Neural cell (in vitro differentiated cells): ENCODE measurements around the gene MLLT3. TPM values are rescaled to one million over a fixed set of nuclear protein-coding genes. Genes with fewer than 3 reads are reported as not detected.

Experiments
- H2AFZ ChIP-seq: fragments of 200-600, 300-800 bp; sonication (generic), shearing (Covaris generic); 2 replicates; pipeline ENCODE4 v1.6.0; 2014; ENCODE audit warnings: low read depth, mild to moderate bottlenecking, antibody characterized with exemption, low read length, moderate library complexity
- H3F3A ChIP-seq: fragments of 200-600 bp; shearing (Covaris generic); 2 replicates; pipeline ENCODE4 v1.6.1; 2016; ENCODE audit warnings: mild to moderate bottlenecking, moderate library complexity, mixed read lengths, antibody characterized with exemption, low read length; ENCODE audit not compliant: insufficient read depth, poor library complexity, severe bottlenecking
- H3K27ac ChIP-seq: fragments of 200-600, 300-800 bp; sonication (generic), shearing (Covaris generic); 2 replicates; pipeline ENCODE4 v1.5.1; 2014; ENCODE audit warnings: mild to moderate bottlenecking, low read length, moderate library complexity
- H3K27me3 ChIP-seq: fragments of 300-800, 200-600 bp; sonication (generic), shearing (Covaris generic); 2 replicates; pipeline ENCODE4 v1.6.0; 2014; ENCODE audit warnings: mild to moderate bottlenecking, low read depth, low read length, moderate library complexity; ENCODE audit not compliant: insufficient read depth
- H3K36me3 ChIP-seq: fragments of 300-800, 200-600 bp; sonication (generic), shearing (Covaris generic); 2 replicates; pipeline ENCODE4 v1.5.1; 2014; ENCODE audit warnings: mild to moderate bottlenecking, antibody characterized with exemption, low read length, moderate library complexity; ENCODE audit not compliant: insufficient read depth
- H3K4me2 ChIP-seq: fragments of 300-800, 200-600 bp; sonication (generic), shearing (Covaris generic); 2 replicates; pipeline ENCODE4 v1.6.0; 2014; ENCODE audit warnings: mild to moderate bottlenecking, low read length
- H3K4me3 ChIP-seq: fragments of 300-800, 200-600 bp; sonication (generic), shearing (Covaris generic); 2 replicates; pipeline ENCODE4 v1.5.1; 2014; ENCODE audit warnings: mild to moderate bottlenecking, low read length, moderate library complexity
- H3K79me2 ChIP-seq: fragments of 200-600 bp; shearing (Covaris generic); replicated peaks from 2 replicates; pipeline ENCODE4 v1.6.0; 2014; ENCODE audit warnings: mild to moderate bottlenecking, low read length, moderate library complexity; ENCODE audit not compliant: insufficient read depth
- H3K9ac ChIP-seq: fragments of 300-800, 200-600 bp; sonication (generic), shearing (Covaris generic); 2 replicates; pipeline ENCODE4 v1.6.1; 2016; ENCODE audit warnings: mild to moderate bottlenecking, low read length, mixed read lengths
- H3K9me2 ChIP-seq: fragments of 200-600 bp; shearing (Covaris generic); 2 replicates; pipeline ENCODE4 v1.6.1; 2016; ENCODE audit warnings: mild to moderate bottlenecking, low read length, mixed read lengths; ENCODE audit not compliant: insufficient read depth
- H3K9me3 ChIP-seq: fragments of 200-600, 300-800 bp; sonication (generic), shearing (Covaris generic); 2 replicates; pipeline ENCODE4 v1.6.1; 2016; ENCODE audit warnings: mild to moderate bottlenecking, mixed run types, low read length, moderate library complexity, mixed read lengths
- H4K20me1 ChIP-seq: fragments of 200-600 bp; shearing (Covaris generic); 2 replicates; pipeline ENCODE4 v1.6.1; 2016; ENCODE audit warnings: mild to moderate bottlenecking, mixed run types; ENCODE audit not compliant: insufficient read depth
- EP300 ChIP-seq: fragments of 450-650 bp; conservative IDR thresholded peaks from 2 replicates; pipeline ENCODE4 v1.6.1; 2014; ENCODE audit warnings: antibody characterized with exemption, mild to moderate bottlenecking, moderate library complexity; ENCODE audit not compliant: poor library complexity, severe bottlenecking
- EZH2 ChIP-seq: fragments of 200-600, 300-800 bp; shearing (Covaris generic), sonication (generic); IDR thresholded peaks from 2 replicates; pipeline ENCODE4 v1.6.1; 2014; ENCODE audit warnings: antibody characterized with exemption, low read length, borderline replicate concordance, mild to moderate bottlenecking; ENCODE audit not compliant: insufficient read depth, poor library complexity, severe bottlenecking
- MXI1 ChIP-seq: fragments of 450-650 bp; conservative IDR thresholded peaks from 2 replicates; pipeline ENCODE4 v1.6.1; 2014; ENCODE audit warnings: antibody characterized with exemption, mild to moderate bottlenecking; ENCODE audit not compliant: poor library complexity, severe bottlenecking
- POLR2AphosphoS5 ChIP-seq: IDR thresholded peaks from 2 replicates; pipeline ENCODE4 v1.6.1; 2012
- RAD21 ChIP-seq: fragments of 450-650 bp; conservative IDR thresholded peaks from 2 replicates; pipeline ENCODE4 v1.6.1; 2014; ENCODE audit warnings: antibody characterized with exemption, mild to moderate bottlenecking, moderate library complexity
- SMC3 ChIP-seq: fragments of 450-650 bp; conservative IDR thresholded peaks from 2 replicates; pipeline ENCODE4 v1.6.1; 2014; ENCODE audit warnings: antibody characterized with exemption, mild to moderate bottlenecking, moderate library complexity; ENCODE audit not compliant: poor library complexity
- TAF1 ChIP-seq: IDR thresholded peaks from 2 replicates; pipeline ENCODE4 v1.6.1; 2012; ENCODE audit warnings: low read depth
- polyA plus RNA-seq: library from polyadenylated mRNA; depleted of rRNA; stranded (reverse); fragments of >200 nt; gene quantifications from 2 replicates; pipeline ENCODE4 v1.2.3, GENCODE V29; 2014
- TF ChIP-seq, protein P1 (sequence below): fragments of 450-650 bp; IDR thresholded peaks from 2 replicates; pipeline ENCODE4 v1.5.1; 2014; ENCODE audit warnings: antibody characterized with exemption, mild to moderate bottlenecking, moderate library complexity; ENCODE audit not compliant: poor library complexity, severe bottlenecking
- TF ChIP-seq, protein P2 (sequence below): IDR thresholded peaks from 2 replicates; pipeline ENCODE4 v1.6.1; 2012; ENCODE audit warnings: borderline replicate concordance

MLLT3 gene
- polyA plus RNA-seq, 1 donor from 2014 or later: 61.5 TPM

DNA sequence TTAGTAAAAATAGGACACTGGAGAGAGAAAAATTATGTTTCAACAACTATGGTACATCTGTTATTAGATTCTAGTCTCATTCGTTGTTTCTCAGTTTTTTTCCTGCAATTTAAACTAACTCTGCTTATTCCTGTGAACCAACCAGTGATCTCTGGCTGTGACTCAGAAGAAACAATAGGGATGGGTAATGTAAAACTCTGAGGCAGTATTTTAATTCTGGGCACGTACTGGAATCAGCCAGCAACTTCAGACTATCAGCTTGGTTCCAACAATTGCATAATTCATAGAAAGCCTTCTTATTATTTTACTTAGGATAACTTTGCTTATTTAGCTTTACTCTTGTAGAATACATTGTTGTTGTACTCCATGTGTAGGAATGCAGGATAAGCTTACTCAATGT, 28.8 kb downstream of the MLLT3 start:
- H3K4me3 ChIP-seq: no peak overlapping the region
- peaks cover 44% of the 10 kb centered on the region for H3K79me2 ChIP-seq
- no peaks in the 10 kb centered on the region for H3K9me2 ChIP-seq
- no peak overlapping the region for H2AFZ ChIP-seq
- TF ChIP-seq RAD21: no peak
- TF ChIP-seq MXI1: no peak
- TF ChIP-seq EZH2: no peak
- TF ChIP-seq TAF1: no peak
- no peak for TF ChIP-seq POLR2AphosphoS5
- TF ChIP-seq, protein P1, sequence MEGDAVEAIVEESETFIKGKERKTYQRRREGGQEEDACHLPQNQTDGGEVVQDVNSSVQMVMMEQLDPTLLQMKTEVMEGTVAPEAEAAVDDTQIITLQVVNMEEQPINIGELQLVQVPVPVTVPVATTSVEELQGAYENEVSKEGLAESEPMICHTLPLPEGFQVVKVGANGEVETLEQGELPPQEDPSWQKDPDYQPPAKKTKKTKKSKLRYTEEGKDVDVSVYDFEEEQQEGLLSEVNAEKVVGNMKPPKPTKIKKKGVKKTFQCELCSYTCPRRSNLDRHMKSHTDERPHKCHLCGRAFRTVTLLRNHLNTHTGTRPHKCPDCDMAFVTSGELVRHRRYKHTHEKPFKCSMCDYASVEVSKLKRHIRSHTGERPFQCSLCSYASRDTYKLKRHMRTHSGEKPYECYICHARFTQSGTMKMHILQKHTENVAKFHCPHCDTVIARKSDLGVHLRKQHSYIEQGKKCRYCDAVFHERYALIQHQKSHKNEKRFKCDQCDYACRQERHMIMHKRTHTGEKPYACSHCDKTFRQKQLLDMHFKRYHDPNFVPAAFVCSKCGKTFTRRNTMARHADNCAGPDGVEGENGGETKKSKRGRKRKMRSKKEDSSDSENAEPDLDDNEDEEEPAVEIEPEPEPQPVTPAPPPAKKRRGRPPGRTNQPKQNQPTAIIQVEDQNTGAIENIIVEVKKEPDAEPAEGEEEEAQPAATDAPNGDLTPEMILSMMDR: no peak
- TF ChIP-seq EP300: no peak
- TF ChIP-seq SMC3: no peak
- no peak overlapping the region for H3K4me2 ChIP-seq
- no peaks in the 10 kb centered on the region for H3F3A ChIP-seq
- H3K9me3 ChIP-seq: peaks cover 3% of the 10 kb centered on the region
- no peaks in the 10 kb centered on the region for H3K27me3 ChIP-seq
- H3K27ac ChIP-seq: no peak overlapping the region
- H4K20me1 ChIP-seq: no peaks in the 10 kb centered on the region
- H3K36me3 ChIP-seq: no peaks in the 10 kb centered on the region
- no peak overlapping the region for H3K9ac ChIP-seq

DNA sequence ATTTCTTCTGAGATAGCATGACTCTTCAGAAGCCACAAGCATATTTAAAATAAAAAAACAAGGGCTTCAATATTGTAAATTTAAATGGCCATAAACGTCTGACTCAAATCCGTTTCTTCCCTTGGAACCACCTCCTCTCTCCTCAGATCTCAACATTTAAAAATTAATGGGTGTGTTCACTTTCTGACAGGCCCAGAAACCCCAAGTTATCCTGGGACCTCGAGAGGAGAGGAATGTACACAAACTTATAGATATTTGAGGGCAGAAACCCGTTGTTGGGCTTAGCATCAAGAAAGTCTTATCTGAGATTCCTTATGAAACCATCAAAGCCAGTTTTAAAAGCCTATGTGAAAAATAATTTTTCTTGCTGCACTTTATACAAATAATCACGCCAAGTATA, 29.2 kb downstream of the MLLT3 start:
- H3K27me3 ChIP-seq: no peaks in the 10 kb centered on the region
- no peaks in the 10 kb centered on the region for H4K20me1 ChIP-seq
- TF ChIP-seq SMC3 (no peak), TAF1 (no peak), POLR2AphosphoS5 (no peak)
- TF ChIP-seq, protein P1: no peak
- no peak overlapping the region for H2AFZ ChIP-seq
- H3F3A ChIP-seq: no peaks in the 10 kb centered on the region
- H3K4me2 ChIP-seq: no peak overlapping the region
- H3K79me2 ChIP-seq: peaks cover 43% of the 10 kb centered on the region
- no peak overlapping the region for H3K4me3 ChIP-seq
- H3K9ac ChIP-seq: no peak overlapping the region
- H3K9me3 ChIP-seq: peaks cover 3% of the 10 kb centered on the region
- H3K27ac ChIP-seq: no peak overlapping the region
- no peaks in the 10 kb centered on the region for H3K36me3 ChIP-seq
- no peaks in the 10 kb centered on the region for H3K9me2 ChIP-seq

DNA sequence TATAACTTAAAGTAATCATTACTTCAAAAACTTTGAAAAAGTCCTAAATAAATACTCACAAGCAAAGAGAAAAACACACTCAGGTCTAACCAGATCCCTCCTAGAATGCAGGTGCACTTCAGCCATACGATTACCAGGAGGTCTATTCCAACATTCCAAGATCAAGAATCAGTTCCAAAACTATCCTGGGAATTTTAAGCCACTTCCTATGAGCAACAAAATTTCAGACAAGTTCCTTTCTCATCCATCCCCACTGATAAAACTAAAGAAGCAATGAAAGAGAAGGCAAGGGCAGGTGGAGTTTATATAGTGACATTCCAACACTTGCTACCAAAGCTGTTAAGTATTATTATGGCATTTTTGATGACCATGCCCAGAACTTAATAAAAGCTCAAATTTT, 29.6 kb downstream of the MLLT3 start:
- H3K9me2 ChIP-seq: no peaks in the 10 kb centered on the region
- peaks cover 3% of the 10 kb centered on the region for H3K9me3 ChIP-seq
- H3K4me3 ChIP-seq: no peak overlapping the region
- no peak overlapping the region for H2AFZ ChIP-seq
- no peak overlapping the region for H3K4me2 ChIP-seq
- H3K9ac ChIP-seq: no peak overlapping the region
- no peaks in the 10 kb centered on the region for H3K27me3 ChIP-seq
- no peak overlapping the region for H3K27ac ChIP-seq
- peaks cover 40% of the 10 kb centered on the region for H3K79me2 ChIP-seq
- H3F3A ChIP-seq: no peaks in the 10 kb centered on the region
- no peaks in the 10 kb centered on the region for H3K36me3 ChIP-seq
- H4K20me1 ChIP-seq: no peaks in the 10 kb centered on the region
- TF ChIP-seq POLR2AphosphoS5 (no peak), EZH2 (no peak), RAD21 (no peak), EP300 (no peak), SMC3 (no peak), TAF1 (no peak), MXI1 (no peak)
- TF ChIP-seq, protein P2, sequence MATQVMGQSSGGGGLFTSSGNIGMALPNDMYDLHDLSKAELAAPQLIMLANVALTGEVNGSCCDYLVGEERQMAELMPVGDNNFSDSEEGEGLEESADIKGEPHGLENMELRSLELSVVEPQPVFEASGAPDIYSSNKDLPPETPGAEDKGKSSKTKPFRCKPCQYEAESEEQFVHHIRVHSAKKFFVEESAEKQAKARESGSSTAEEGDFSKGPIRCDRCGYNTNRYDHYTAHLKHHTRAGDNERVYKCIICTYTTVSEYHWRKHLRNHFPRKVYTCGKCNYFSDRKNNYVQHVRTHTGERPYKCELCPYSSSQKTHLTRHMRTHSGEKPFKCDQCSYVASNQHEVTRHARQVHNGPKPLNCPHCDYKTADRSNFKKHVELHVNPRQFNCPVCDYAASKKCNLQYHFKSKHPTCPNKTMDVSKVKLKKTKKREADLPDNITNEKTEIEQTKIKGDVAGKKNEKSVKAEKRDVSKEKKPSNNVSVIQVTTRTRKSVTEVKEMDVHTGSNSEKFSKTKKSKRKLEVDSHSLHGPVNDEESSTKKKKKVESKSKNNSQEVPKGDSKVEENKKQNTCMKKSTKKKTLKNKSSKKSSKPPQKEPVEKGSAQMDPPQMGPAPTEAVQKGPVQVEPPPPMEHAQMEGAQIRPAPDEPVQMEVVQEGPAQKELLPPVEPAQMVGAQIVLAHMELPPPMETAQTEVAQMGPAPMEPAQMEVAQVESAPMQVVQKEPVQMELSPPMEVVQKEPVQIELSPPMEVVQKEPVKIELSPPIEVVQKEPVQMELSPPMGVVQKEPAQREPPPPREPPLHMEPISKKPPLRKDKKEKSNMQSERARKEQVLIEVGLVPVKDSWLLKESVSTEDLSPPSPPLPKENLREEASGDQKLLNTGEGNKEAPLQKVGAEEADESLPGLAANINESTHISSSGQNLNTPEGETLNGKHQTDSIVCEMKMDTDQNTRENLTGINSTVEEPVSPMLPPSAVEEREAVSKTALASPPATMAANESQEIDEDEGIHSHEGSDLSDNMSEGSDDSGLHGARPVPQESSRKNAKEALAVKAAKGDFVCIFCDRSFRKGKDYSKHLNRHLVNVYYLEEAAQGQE: no peak
- TF ChIP-seq, protein P1: no peak
